ENCODE results near the gene FASTKD3. TPM values are rescaled to one million over a fixed set of nuclear protein-coding genes. Genes with fewer than 3 reads are reported as not detected.

FASTKD3 gene
- total RNA-seq, 1 experiment from 2014 or later: 14.2 TPM

- Mint-ChIP-seq H3K27ac (ENCODE audit: unreplicated experiment) (no peak overlapping the region), H3K4me3 (ENCODE audit: unreplicated experiment) (no peak overlapping the region), H3K27me3 (ENCODE audit: insufficient read depth, unreplicated experiment) (no peaks in the 10 kb centered on the region), H3K4me1 (ENCODE audit: low read depth, unreplicated experiment) (peaks cover 6% of the 10 kb centered on the region), H3K36me3 (ENCODE audit: insufficient read depth, unreplicated experiment) (peaks cover 79% of the 10 kb centered on the region), H3K9me3 (ENCODE audit: unreplicated experiment) (no peaks in the 10 kb centered on the region)
- H3K4me3 ChIP-seq (ENCODE audit: low read depth, low read length): no peak overlapping the region
- no TSS peak for BruUV-seq (replicated peaks)
- intact Hi-C loops (cut with micrococcal nuclease; ENCODE audit: unreplicated experiment): no loop called here
- TF ChIP-seq CTCF (IDR thresholded peaks at IDR 0.05; ENCODE audit: insufficient read depth in 1 of 2, low read depth in 1 of 2, low read length in 1 of 2, severe bottlenecking in 1 of 2, unreplicated experiment in 1 of 2): no peak
- ChIA-PET POLR2A (no interaction called here), CTCF (no interaction called here)
- H3K4me1 ChIP-seq: peaks cover 16% of the 10 kb centered on the region
- no peaks in the 10 kb centered on the region for H3K27me3 ChIP-seq (replicated peaks; ENCODE audit: control insufficient read depth, insufficient read depth, low read length)
- no peaks in the 10 kb centered on the region for H3K9me3 ChIP-seq
- DNase-seq: no peak
- H3K36me3 ChIP-seq (ENCODE audit: control insufficient read depth, insufficient read depth, low read length): peaks cover 6% of the 10 kb centered on the region
Observed at GRCh38 chr5:7881816-7882215, 13.0 kb upstream of the FASTKD3 start.

GRCh38 chr5:7881091-7881490 lies 12.3 kb upstream of the FASTKD3 start:
- Mint-ChIP-seq H3K36me3 (ENCODE audit: insufficient read depth, unreplicated experiment) (peaks cover 84% of the 10 kb centered on the region), H3K9me3 (ENCODE audit: unreplicated experiment) (no peaks in the 10 kb centered on the region), H3K4me3 (ENCODE audit: unreplicated experiment) (no peak overlapping the region), H3K27ac (ENCODE audit: unreplicated experiment) (peak overlapping the region; percentile 27), H3K27me3 (ENCODE audit: insufficient read depth, unreplicated experiment) (no peaks in the 10 kb centered on the region), H3K4me1 (ENCODE audit: low read depth, unreplicated experiment) (peaks cover 6% of the 10 kb centered on the region)
- Histone ChIP-seq H3K4me3 (ENCODE audit: low read depth, low read length) (no peak overlapping the region), H3K36me3 (ENCODE audit: control insufficient read depth, insufficient read depth, low read length) (peaks cover 6% of the 10 kb centered on the region), H3K4me1 (peaks cover 16% of the 10 kb centered on the region), H3K27me3 (replicated peaks; ENCODE audit: control insufficient read depth, insufficient read depth, low read length) (no peaks in the 10 kb centered on the region), H3K9me3 (no peaks in the 10 kb centered on the region)
- ChIA-PET POLR2A (interaction anchor here (0.9 kb wide), 1 partner anchor 12 kb away, joined by 3 read pairs; the partner anchor contains the start of genes FASTKD3 and MTRR), CTCF (no interaction called here)
- intact Hi-C loops (cut with micrococcal nuclease; ENCODE audit: unreplicated experiment): no loop called here
- no peak for DNase-seq
- no TSS peak for BruUV-seq (replicated peaks)
- TF ChIP-seq CTCF (IDR thresholded peaks at IDR 0.05; ENCODE audit: insufficient read depth in 1 of 2, low read depth in 1 of 2, low read length in 1 of 2, severe bottlenecking in 1 of 2, unreplicated experiment in 1 of 2): no peak

- H3K27me3 ChIP-seq (replicated peaks; ENCODE audit: control insufficient read depth, insufficient read depth, low read length): no peaks in the 10 kb centered on the region
- peaks cover 8% of the 10 kb centered on the region for H3K36me3 ChIP-seq (ENCODE audit: control insufficient read depth, insufficient read depth, low read length)
- H3K4me3 ChIP-seq (ENCODE audit: low read depth, low read length): no peak overlapping the region
- H3K4me1 Mint-ChIP-seq (ENCODE audit: low read depth, unreplicated experiment): peaks cover 6% of the 10 kb centered on the region
- POLR2A ChIA-PET: no interaction called here
- no peak for TF ChIP-seq CTCF (IDR thresholded peaks at IDR 0.05; ENCODE audit: insufficient read depth in 1 of 2, low read depth in 1 of 2, low read length in 1 of 2, severe bottlenecking in 1 of 2, unreplicated experiment in 1 of 2)
- no peak for DNase-seq
- H3K27ac Mint-ChIP-seq (ENCODE audit: unreplicated experiment): no peak overlapping the region
- H3K4me3 Mint-ChIP-seq (ENCODE audit: unreplicated experiment): no peak overlapping the region
- intact Hi-C loops (cut with micrococcal nuclease; ENCODE audit: unreplicated experiment): no loop called here
- H3K4me1 ChIP-seq: peaks cover 16% of the 10 kb centered on the region
- no peaks in the 10 kb centered on the region for H3K9me3 ChIP-seq
- no TSS peak for BruUV-seq (replicated peaks)
- H3K9me3 Mint-ChIP-seq (ENCODE audit: unreplicated experiment): no peaks in the 10 kb centered on the region
- peaks cover 70% of the 10 kb centered on the region for H3K36me3 Mint-ChIP-seq (ENCODE audit: insufficient read depth, unreplicated experiment)
- no peaks in the 10 kb centered on the region for H3K27me3 Mint-ChIP-seq (ENCODE audit: insufficient read depth, unreplicated experiment)
- CTCF ChIA-PET: no interaction called here
Observed at GRCh38 chr5:7878381-7878873, 9.6 kb upstream of the FASTKD3 start.

All from Caco-2 (cell line).